MM.1S (cell line): ENCODE data around the gene DNAH6.

Source experiments
- DNase-seq: peaks from one replicate; pipeline ENCODE4 v3.0.0-alpha.2; 2015
- H2AFZ ChIP-seq: fragments of 300-600 bp; sonication (generic); 2 replicates; pipeline ENCODE4 v1.6.0; 2016; ENCODE audit warnings: antibody characterized with exemption, low read length
- H3F3A ChIP-seq: fragments of 300-600 bp; sonication (generic); 2 replicates; pipeline ENCODE4 v1.6.1; 2016; ENCODE audit warnings: mild to moderate bottlenecking, antibody characterized with exemption, low read length, moderate library complexity, mixed read lengths; ENCODE audit not compliant: insufficient read depth
- H3K27ac ChIP-seq: fragments of 300-600 bp; sonication (generic); 2 replicates; pipeline ENCODE4 v1.5.1; 2016; ENCODE audit warnings: mild to moderate bottlenecking, low read length
- H3K27me3 ChIP-seq: fragments of 300-600 bp; sonication (generic); replicated peaks from 2 replicates; pipeline ENCODE4 v1.6.0; 2016; ENCODE audit warnings: low read length; ENCODE audit not compliant: insufficient read depth
- H3K36me3 ChIP-seq: fragments of 300-600 bp; sonication (generic); replicated peaks from 2 replicates; pipeline ENCODE4 v1.6.1; 2016; ENCODE audit warnings: mild to moderate bottlenecking, low read length, mixed read lengths; ENCODE audit not compliant: insufficient read depth
- H3K4me1 ChIP-seq: fragments of 300-600 bp; sonication (generic); 2 replicates; pipeline ENCODE4 v1.6.1; 2016; ENCODE audit warnings: low read length, mixed read lengths
- H3K4me2 ChIP-seq: fragments of 300-600 bp; sonication (generic); 2 replicates; pipeline ENCODE4 v1.6.0; 2016; ENCODE audit warnings: low read depth, low read length
- H3K4me3 ChIP-seq: fragments of 300-600 bp; sonication (generic); 2 replicates; pipeline ENCODE4 v1.5.1; 2016; ENCODE audit warnings: low read length, mixed read lengths
- H3K79me2 ChIP-seq: fragments of 300-600 bp; sonication (generic); 2 replicates; pipeline ENCODE4 v1.6.1; 2016; ENCODE audit warnings: mixed run types, low read length, mixed read lengths
- H3K9ac ChIP-seq: fragments of 300-600 bp; sonication (generic); 2 replicates; pipeline ENCODE4 v1.6.1; 2016; ENCODE audit warnings: low read length, mixed read lengths
- H3K9me2 ChIP-seq: fragments of 300-600 bp; sonication (generic); replicated peaks from 2 replicates; pipeline ENCODE4 v1.6.1; 2016; ENCODE audit warnings: mild to moderate bottlenecking, low read length, mixed read lengths; ENCODE audit not compliant: insufficient read depth
- H3K9me3 ChIP-seq: fragments of 300-600 bp; sonication (generic); replicated peaks from 2 replicates; pipeline ENCODE4 v1.6.1; 2016; ENCODE audit warnings: mild to moderate bottlenecking, low read length, mixed read lengths; ENCODE audit not compliant: insufficient read depth
- H4K20me1 ChIP-seq: fragments of 300-600 bp; sonication (generic); 2 replicates; pipeline ENCODE4 v1.6.1; 2016; ENCODE audit warnings: mild to moderate bottlenecking, low read length, moderate library complexity, mixed read lengths; ENCODE audit not compliant: insufficient read depth
- CTCF ChIP-seq: fragments of 300-600 bp; sonication (generic); IDR thresholded peaks from 2 replicates; pipeline ENCODE4 v1.5.1; 2016; ENCODE audit warnings: antibody characterized with exemption, low read length, mixed read lengths
- EZH2 ChIP-seq: fragments of 300-600 bp; sonication (generic); optimal IDR thresholded peaks from 2 replicates; pipeline ENCODE3; 2017; ENCODE audit warnings: low read depth, mild to moderate bottlenecking, antibody characterized with exemption, low read length, mixed read lengths
- EZH2phosphoT487 ChIP-seq: fragments of 300-600 bp; sonication (generic); IDR thresholded peaks from 2 replicates; pipeline ENCODE4 v1.6.1; 2018; ENCODE audit warnings: antibody characterized with exemption, low read length

DNAH6 gene

GRCh38 chr2:84643991-84644390 is 127.7 kb downstream of the DNAH6 start:
- Histone ChIP-seq H3F3A (no peaks in the 10 kb centered on the region), H3K4me2 (no peak overlapping the region), H3K9me3 (no peaks in the 10 kb centered on the region), H3K27me3 (no peaks in the 10 kb centered on the region), H3K9me2 (no peaks in the 10 kb centered on the region), H3K4me1 (no peaks in the 10 kb centered on the region), H2AFZ (no peak overlapping the region), H3K4me3 (no peak overlapping the region), H3K79me2 (no peaks in the 10 kb centered on the region), H4K20me1 (no peaks in the 10 kb centered on the region), H3K27ac (no peak overlapping the region), H3K9ac (no peak overlapping the region), H3K36me3 (no peaks in the 10 kb centered on the region)
- TF ChIP-seq EZH2phosphoT487, result no peak
- TF ChIP-seq CTCF, result no peak
- TF ChIP-seq EZH2, result no peak
- DNase-seq, result no peak

GRCh38 chr2:84646514-84646913 is 130.2 kb downstream of the DNAH6 start:
- no peak overlapping the region for H3K9ac ChIP-seq
- no peaks in the 10 kb centered on the region for H3K27me3 ChIP-seq
- H3K79me2 ChIP-seq, result no peaks in the 10 kb centered on the region
- H3K4me2 ChIP-seq, result no peak overlapping the region
- no peak overlapping the region for H3K4me3 ChIP-seq
- DNase-seq, result no peak
- H3K27ac ChIP-seq, result no peak overlapping the region
- H3K36me3 ChIP-seq, result no peaks in the 10 kb centered on the region
- no peaks in the 10 kb centered on the region for H3F3A ChIP-seq
- H3K4me1 ChIP-seq, result no peaks in the 10 kb centered on the region
- no peaks in the 10 kb centered on the region for H3K9me2 ChIP-seq
- no peak for TF ChIP-seq EZH2
- TF ChIP-seq EZH2phosphoT487, result no peak
- no peak for TF ChIP-seq CTCF
- no peak overlapping the region for H2AFZ ChIP-seq
- no peaks in the 10 kb centered on the region for H3K9me3 ChIP-seq
- no peaks in the 10 kb centered on the region for H4K20me1 ChIP-seq

GRCh38 chr2:84647267-84647666 is 131.0 kb downstream of the DNAH6 start:
- no peak overlapping the region for H3K27ac ChIP-seq
- no peak for DNase-seq
- no peaks in the 10 kb centered on the region for H4K20me1 ChIP-seq
- H3K9me2 ChIP-seq, result no peaks in the 10 kb centered on the region
- no peak overlapping the region for H3K4me3 ChIP-seq
- no peaks in the 10 kb centered on the region for H3K9me3 ChIP-seq
- H3K36me3 ChIP-seq, result no peaks in the 10 kb centered on the region
- H3K4me1 ChIP-seq, result no peaks in the 10 kb centered on the region
- no peaks in the 10 kb centered on the region for H3F3A ChIP-seq
- no peak overlapping the region for H3K9ac ChIP-seq
- TF ChIP-seq EZH2 (no peak), CTCF (no peak), EZH2phosphoT487 (no peak)
- no peak overlapping the region for H2AFZ ChIP-seq
- H3K27me3 ChIP-seq, result no peaks in the 10 kb centered on the region
- H3K4me2 ChIP-seq, result no peak overlapping the region
- H3K79me2 ChIP-seq, result no peaks in the 10 kb centered on the region
